Activated T-cell treated with anti-CD3 and anti-CD28 coated beads, Interleukin-2, amount 50 U/mL, for 1 hour (primary cell): ENCODE results near the gene FBXL15.

Experiments used
- DNase-seq: peaks from one replicate; pipeline ENCODE4 v3.0.0-alpha.2; 2020

The FBXL15 gene

GRCh38 chr10:102460836-102461186 lies 40.2 kb downstream of the FBXL15 start:
- DNase-seq = no peak

GRCh38 chr10:102461187-102462054 lies 40.8 kb downstream of the FBXL15 start:
- peak; percentile 94 for DNase-seq

GRCh38 chr10:102462512-102463054 lies 41.9 kb downstream of the FBXL15 start:
- no peak for DNase-seq

GRCh38 chr10:102463983-102464382 lies 43.3 kb downstream of the FBXL15 start:
- DNase-seq = no peak

- no peak for DNase-seq
Measured at GRCh38 chr10:102465466-102465865, 44.8 kb downstream of the FBXL15 start.

- DNase-seq = no peak
Measured at GRCh38 chr10:102467318-102467717, 46.7 kb downstream of the FBXL15 start.

GRCh38 chr10:102467971-102468438 lies 47.4 kb downstream of the FBXL15 start:
- DNase-seq = no peak

GRCh38 chr10:102468683-102469082 lies 48.0 kb downstream of the FBXL15 start:
- DNase-seq = no peak

GRCh38 chr10:102470579-102471546 lies 50.2 kb downstream of the FBXL15 start:
- no peak for DNase-seq
